ENCODE measurements around the gene DBI.

DNA sequence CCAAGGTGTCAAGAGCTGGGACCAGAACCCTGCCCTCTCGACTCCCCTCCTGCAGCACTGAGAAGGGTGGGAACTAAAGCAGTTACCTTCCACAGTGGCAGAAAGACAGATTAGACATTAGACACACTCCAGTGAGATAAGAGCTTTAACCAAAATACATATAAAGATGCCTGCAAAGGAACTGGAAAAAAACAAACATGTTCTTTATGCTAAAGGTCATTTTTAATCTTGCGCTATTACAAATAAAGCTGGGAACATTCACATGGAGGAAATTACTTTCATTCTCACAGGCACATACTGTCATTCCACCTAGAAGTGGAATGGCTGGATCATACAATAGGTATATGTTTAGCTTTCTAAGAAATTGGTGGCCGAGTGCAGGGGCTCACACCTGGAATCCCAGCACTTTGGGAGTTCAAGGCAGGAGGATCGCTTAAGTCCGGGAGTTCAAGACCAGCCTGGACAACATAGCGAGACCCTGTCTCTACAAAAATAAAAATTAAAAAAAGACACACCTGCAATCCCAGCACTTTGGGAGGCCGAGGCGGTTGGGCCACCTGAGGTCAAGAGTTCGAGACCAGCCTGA, 42.0 kb upstream of the DBI start:
- no peak for TF ChIP-seq EZH2 (IDR thresholded peaks at IDR 0.05; ENCODE audit: low read depth)
- TF ChIP-seq, protein P1, sequence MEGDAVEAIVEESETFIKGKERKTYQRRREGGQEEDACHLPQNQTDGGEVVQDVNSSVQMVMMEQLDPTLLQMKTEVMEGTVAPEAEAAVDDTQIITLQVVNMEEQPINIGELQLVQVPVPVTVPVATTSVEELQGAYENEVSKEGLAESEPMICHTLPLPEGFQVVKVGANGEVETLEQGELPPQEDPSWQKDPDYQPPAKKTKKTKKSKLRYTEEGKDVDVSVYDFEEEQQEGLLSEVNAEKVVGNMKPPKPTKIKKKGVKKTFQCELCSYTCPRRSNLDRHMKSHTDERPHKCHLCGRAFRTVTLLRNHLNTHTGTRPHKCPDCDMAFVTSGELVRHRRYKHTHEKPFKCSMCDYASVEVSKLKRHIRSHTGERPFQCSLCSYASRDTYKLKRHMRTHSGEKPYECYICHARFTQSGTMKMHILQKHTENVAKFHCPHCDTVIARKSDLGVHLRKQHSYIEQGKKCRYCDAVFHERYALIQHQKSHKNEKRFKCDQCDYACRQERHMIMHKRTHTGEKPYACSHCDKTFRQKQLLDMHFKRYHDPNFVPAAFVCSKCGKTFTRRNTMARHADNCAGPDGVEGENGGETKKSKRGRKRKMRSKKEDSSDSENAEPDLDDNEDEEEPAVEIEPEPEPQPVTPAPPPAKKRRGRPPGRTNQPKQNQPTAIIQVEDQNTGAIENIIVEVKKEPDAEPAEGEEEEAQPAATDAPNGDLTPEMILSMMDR (conservative IDR thresholded peaks at IDR 0.05): no peak

All from PC-9 (cell line).